Measurements from ENCODE around the gene RNF31.

RNF31 gene

GRCh38 chr14:24157331-24157730 is 10.0 kb downstream of the RNF31 start:
- no peaks in the 10 kb centered on the region for H3K27me3 ChIP-seq (ENCODE audit: insufficient read depth, poor library complexity, severe bottlenecking)
- TF ChIP-seq GABPA (IDR thresholded peaks at IDR 0.05; ENCODE audit: low read depth) (no peak), SPI1 (IDR thresholded peaks at IDR 0.05; ENCODE audit: borderline replicate concordance, low read depth) (no peak), POLR2AphosphoS5 (IDR thresholded peaks at IDR 0.05; ENCODE audit: low read depth) (no peak), REST (IDR thresholded peaks at IDR 0.05; ENCODE audit: insufficient replicate concordance, low read depth) (no peak), CTCF (IDR thresholded peaks at IDR 0.05; ENCODE audit: insufficient read depth, low read length) (no peak)
- no peak overlapping the region for H3K27ac ChIP-seq (replicated peaks)
- no peak for DNase-seq (ENCODE audit: low read depth in 1 of 2, low spot score in 1 of 2)
- no peak overlapping the region for H3K4me3 ChIP-seq (replicated peaks; ENCODE audit: insufficient read depth, low read length)

- TF ChIP-seq GABPA (IDR thresholded peaks at IDR 0.05; ENCODE audit: low read depth) (no peak), SPI1 (IDR thresholded peaks at IDR 0.05; ENCODE audit: borderline replicate concordance, low read depth) (no peak), CTCF (IDR thresholded peaks at IDR 0.05; ENCODE audit: insufficient read depth, low read length) (no peak)
- no peak overlapping the region for H3K4me3 ChIP-seq (replicated peaks; ENCODE audit: insufficient read depth, low read length)
- no peak overlapping the region for H3K27ac ChIP-seq (replicated peaks)
- H3K27me3 ChIP-seq (ENCODE audit: insufficient read depth, poor library complexity, severe bottlenecking) = no peaks in the 10 kb centered on the region
- no peak for DNase-seq (ENCODE audit: low read depth in 1 of 2, low spot score in 1 of 2)
Observed at GRCh38 chr14:24159777-24160498, 12.6 kb downstream of the RNF31 start.

GRCh38 chr14:24160499-24160849 is 13.2 kb downstream of the RNF31 start:
- Histone ChIP-seq H3K4me3 (replicated peaks; ENCODE audit: insufficient read depth, low read length) (no peak overlapping the region), H3K27ac (replicated peaks) (no peak overlapping the region)
- TF ChIP-seq POLR2AphosphoS5 (IDR thresholded peaks at IDR 0.05; ENCODE audit: low read depth) = no peak
- no peak for TF ChIP-seq REST (IDR thresholded peaks at IDR 0.05; ENCODE audit: insufficient replicate concordance, low read depth)
- no peak for TF ChIP-seq GABPA (IDR thresholded peaks at IDR 0.05; ENCODE audit: low read depth)
- no peak for TF ChIP-seq SPI1 (IDR thresholded peaks at IDR 0.05; ENCODE audit: borderline replicate concordance, low read depth)
- TF ChIP-seq CTCF (IDR thresholded peaks at IDR 0.05; ENCODE audit: insufficient read depth, low read length) = no peak

More at GRCh38 chr14:24160499-24160849, 13.2 kb downstream of the RNF31 start:
- no peaks in the 10 kb centered on the region for H3K27me3 ChIP-seq (ENCODE audit: insufficient read depth, poor library complexity, severe bottlenecking)
- no peak for DNase-seq (ENCODE audit: low read depth in 1 of 2, low spot score in 1 of 2)

Measured in HL-60 (cell line).